Upper lobe of right lung (tissue), 1 donor: ENCODE data around the gene ALG1. TPM values are rescaled to one million over a fixed set of nuclear protein-coding genes. Genes with fewer than 3 reads are reported as not detected.
"Not testable (repeated sequence)": the region's sequence is repeated elsewhere in the genome, so short reads cannot be mapped to it uniquely, and the experiment has no call there.

ENCODE experiments used
- ATAC-seq: fragments of 200-7000 bp; cut with Tn5 transposase; one replicate; pipeline ENCODE4 v1.9.1; 2020; ENCODE audit warnings: mild to moderate bottlenecking, moderate library complexity
- DNase-seq: peaks from one replicate; pipeline ENCODE4 v3.0.0-alpha.2; 2020
- H3K27ac ChIP-seq: fragments of 200-600 bp; one replicate; pipeline ENCODE4 v1.8.0; 2022
- H3K27me3 ChIP-seq: fragments of 200-600 bp; one replicate; pipeline ENCODE4 v1.8.0; 2022; ENCODE audit warnings: mild to moderate bottlenecking
- H3K36me3 ChIP-seq: fragments of 200-600 bp; one replicate; pipeline ENCODE4 v1.8.0; 2022
- H3K4me1 ChIP-seq: fragments of 200-600 bp; one replicate; pipeline ENCODE4 v1.8.0; 2022
- H3K4me3 ChIP-seq: fragments of 200-600 bp; one replicate; pipeline ENCODE4 v1.8.0; 2022; ENCODE audit warnings: mild to moderate bottlenecking
- H3K9me3 ChIP-seq: fragments of 200-600 bp; one replicate; pipeline ENCODE4 v1.8.0; 2022
- CTCF ChIP-seq: fragments of 200-600 bp; IDR thresholded peaks from one replicate; pipeline ENCODE4 v1.8.0; 2022; ENCODE audit warnings: antibody characterized with exemption
- intact Hi-C: fragments of 100-400 bp; cut with DNase I; formaldehyde crosslinking; loops from one replicate; pipeline ENCODE4 v1.11.0; 2022
- total RNA-seq: library from RNA; stranded (reverse); fragmentation: NEBNext Ultra II Directional; extraction: Animal tissue kit (Norgen Biotek cat#: 25700); gene quantifications from one replicate; pipeline ENCODE4 v1.2.1, GENCODE V29; 2021
- donor health status: DM: no; HTN: yes; CAD: no; lungs with severe emphysema.

The ALG1 gene
- total RNA-seq, 1 donor from 2014 or later: 26.4 TPM

DNA sequence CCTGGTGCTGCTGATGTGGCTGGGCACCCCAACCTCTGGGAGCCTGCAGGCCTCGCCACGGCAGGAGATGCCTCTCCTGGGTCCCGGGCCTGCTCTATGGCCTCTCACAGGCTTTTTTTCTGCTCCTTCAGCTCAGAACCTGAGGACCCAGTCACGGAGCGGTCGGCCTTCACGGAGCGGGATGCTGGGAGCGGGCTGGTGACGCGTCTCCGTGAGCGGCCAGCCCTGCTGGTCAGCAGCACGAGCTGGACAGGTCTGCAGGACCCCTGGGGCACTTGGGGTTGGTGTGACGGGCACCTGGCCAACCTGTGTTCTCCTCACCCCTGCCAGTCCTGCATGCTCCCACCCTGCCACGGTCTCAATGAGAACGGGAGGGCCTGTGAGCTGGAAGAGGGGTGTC is 7.0 kb downstream of the ALG1 start:
- intact Hi-C loops: no loop called here
- DNase-seq (no peak), ATAC-seq (no peak)
- TF ChIP-seq CTCF: no peak
- Histone ChIP-seq H3K27me3 (no peaks in the 10 kb centered on the region), H3K4me1 (no peaks in the 10 kb centered on the region), H3K4me3 (no peak overlapping the region), H3K27ac (no peak overlapping the region), H3K36me3 (peaks cover 49% of the 10 kb centered on the region), H3K9me3 (no peaks in the 10 kb centered on the region)

DNA sequence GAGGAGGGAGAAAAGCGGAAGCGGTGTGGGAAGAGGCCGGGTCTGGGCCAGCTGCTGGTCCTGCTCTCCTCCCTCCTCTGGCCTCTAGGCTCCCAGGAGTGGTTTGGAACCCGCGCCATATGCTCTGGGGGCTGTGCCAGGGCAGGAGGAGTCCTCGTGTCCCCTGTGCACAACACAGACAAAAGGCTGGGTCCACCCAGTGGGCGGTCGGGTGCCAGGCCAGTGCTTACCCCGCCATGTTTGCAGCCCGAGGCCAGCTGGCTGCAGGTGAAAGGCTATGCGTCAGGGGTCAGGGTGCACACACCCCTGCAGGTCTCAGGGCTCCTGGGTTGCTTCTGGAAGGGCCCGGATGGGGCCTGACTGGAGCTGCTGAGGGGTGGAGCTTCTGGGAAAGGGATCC is 8.8 kb downstream of the ALG1 start:
- H3K27me3 ChIP-seq, DNase-seq, H3K4me1 ChIP-seq, H3K27ac ChIP-seq, H3K9me3 ChIP-seq, ATAC-seq, intact Hi-C loops, H3K4me3 ChIP-seq: not testable (repeated sequence)
- H3K36me3 ChIP-seq: peaks cover 43% of the 10 kb centered on the region

- intact Hi-C loops, H3K27ac ChIP-seq, H3K9me3 ChIP-seq, H3K4me1 ChIP-seq, ATAC-seq, H3K4me3 ChIP-seq, H3K27me3 ChIP-seq, DNase-seq: not testable (repeated sequence)
- H3K36me3 ChIP-seq: peaks cover 38% of the 10 kb centered on the region
Measured at GRCh38 chr16:5080996-5081395, 9.4 kb downstream of the ALG1 start.

GRCh38 chr16:5083646-5084045 is 12.0 kb downstream of the ALG1 start:
- H3K27me3 ChIP-seq, H3K9me3 ChIP-seq, ATAC-seq, H3K27ac ChIP-seq, DNase-seq, intact Hi-C loops, H3K4me1 ChIP-seq, H3K4me3 ChIP-seq: not testable (repeated sequence)
- peaks cover 28% of the 10 kb centered on the region for H3K36me3 ChIP-seq

GRCh38 chr16:5084099-5084731 is 12.6 kb downstream of the ALG1 start:
- peaks cover 27% of the 10 kb centered on the region for H3K36me3 ChIP-seq
- DNase-seq, H3K4me3 ChIP-seq: not testable (repeated sequence)

GRCh38 chr16:5084802-5085201 is 13.2 kb downstream of the ALG1 start:
- H3K9me3 ChIP-seq, DNase-seq, H3K27ac ChIP-seq, H3K4me1 ChIP-seq, ATAC-seq, H3K27me3 ChIP-seq, intact Hi-C loops, H3K4me3 ChIP-seq: not testable (repeated sequence)
- peak; percentile 63 for TF ChIP-seq CTCF
- peaks cover 21% of the 10 kb centered on the region for H3K36me3 ChIP-seq

More at GRCh38 chr16:5084099-5084731, 12.6 kb downstream of the ALG1 start:
- H3K27me3 ChIP-seq, intact Hi-C loops, H3K4me1 ChIP-seq, ATAC-seq, H3K27ac ChIP-seq, H3K9me3 ChIP-seq: not testable (repeated sequence)

GRCh38 chr16:5085716-5086115 is 14.1 kb downstream of the ALG1 start:
- ATAC-seq: not testable (repeated sequence)

GRCh38 chr16:5088086-5088790 is 16.6 kb downstream of the ALG1 start:
- intact Hi-C loops, H3K27me3 ChIP-seq, H3K4me1 ChIP-seq, ATAC-seq, H3K9me3 ChIP-seq, H3K27ac ChIP-seq, DNase-seq, H3K4me3 ChIP-seq: not testable (repeated sequence)
- H3K36me3 ChIP-seq: peaks cover 19% of the 10 kb centered on the region

More at GRCh38 chr16:5085716-5086115, 14.1 kb downstream of the ALG1 start:
- DNase-seq, H3K4me1 ChIP-seq, H3K9me3 ChIP-seq, H3K27me3 ChIP-seq, H3K27ac ChIP-seq, H3K4me3 ChIP-seq, intact Hi-C loops: not testable (repeated sequence)
- peaks cover 23% of the 10 kb centered on the region for H3K36me3 ChIP-seq

DNA sequence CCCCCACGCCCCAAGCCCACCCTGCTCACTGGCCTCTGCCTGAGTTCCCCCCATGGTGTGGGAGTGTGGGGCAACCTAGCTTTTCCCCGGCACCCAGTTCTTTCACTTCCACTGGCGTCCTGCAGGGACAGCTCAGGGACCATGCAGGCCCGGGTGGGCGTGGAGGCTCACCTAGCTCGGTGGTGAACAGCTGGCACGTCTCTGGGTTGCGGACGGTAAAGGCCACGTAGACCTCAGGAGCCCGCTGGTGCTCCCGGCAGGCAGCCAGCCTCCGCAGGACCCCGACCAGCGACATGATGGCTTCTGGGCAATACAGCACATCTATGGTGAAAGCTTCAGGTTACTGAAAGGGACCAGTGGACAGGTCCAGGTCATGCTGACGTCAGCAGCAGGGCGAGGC is 17.3 kb downstream of the ALG1 start:
- H3K27me3 ChIP-seq, intact Hi-C loops, ATAC-seq, H3K4me1 ChIP-seq, H3K27ac ChIP-seq, DNase-seq, H3K4me3 ChIP-seq, H3K9me3 ChIP-seq: not testable (repeated sequence)
- peaks cover 19% of the 10 kb centered on the region for H3K36me3 ChIP-seq

- H3K4me1 ChIP-seq, ATAC-seq, H3K9me3 ChIP-seq, H3K4me3 ChIP-seq, intact Hi-C loops, DNase-seq, H3K27me3 ChIP-seq, H3K27ac ChIP-seq: not testable (repeated sequence)
- H3K36me3 ChIP-seq: peaks cover 17% of the 10 kb centered on the region
Measured at GRCh38 chr16:5089911-5090555, 18.4 kb downstream of the ALG1 start.

- H3K9me3 ChIP-seq, H3K27me3 ChIP-seq, H3K4me1 ChIP-seq, ATAC-seq, intact Hi-C loops, DNase-seq, H3K27ac ChIP-seq, H3K4me3 ChIP-seq: not testable (repeated sequence)
- peaks cover 15% of the 10 kb centered on the region for H3K36me3 ChIP-seq
Measured at GRCh38 chr16:5090592-5090991, 18.9 kb downstream of the ALG1 start.

DNA sequence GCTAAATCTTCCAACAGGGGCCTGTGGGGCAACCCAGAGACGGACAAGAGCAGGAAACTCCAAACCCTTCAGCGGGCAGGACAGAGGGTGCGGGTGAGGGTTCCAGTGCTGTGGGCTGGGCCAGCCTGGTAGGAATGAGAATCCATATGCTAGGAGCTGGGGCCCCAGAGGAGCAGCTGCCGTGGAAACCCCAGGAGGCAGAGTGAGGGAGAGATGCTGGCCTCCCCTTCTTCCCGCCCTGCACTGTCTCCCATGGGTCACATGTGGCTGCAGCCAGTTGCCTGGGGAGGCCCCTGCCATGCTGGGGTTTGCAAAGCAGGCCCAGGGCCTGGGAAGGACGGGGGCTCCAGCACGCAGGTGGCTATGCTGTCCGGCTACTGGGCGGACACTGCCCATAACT is 21.4 kb downstream of the ALG1 start:
- H3K27me3 ChIP-seq, H3K36me3 ChIP-seq, H3K4me1 ChIP-seq, ATAC-seq, DNase-seq, H3K4me3 ChIP-seq, H3K27ac ChIP-seq, intact Hi-C loops, H3K9me3 ChIP-seq: not testable (repeated sequence)
